Stimulated activated CD8-positive, alpha-beta memory T cell treated with anti-CD3 and anti-CD28 coated beads, Interleukin-15, amount 100 ng/mL, for 24 hours (primary cell): Measurements from ENCODE around the gene SLC17A5.
"Not testable (repeated sequence)": the region's sequence is repeated elsewhere in the genome, so short reads cannot be mapped to it uniquely, and the experiment has no call there.

Experiments
- DNase-seq: peaks from one replicate; pipeline ENCODE4 v3.0.0-alpha.2; 2020; ENCODE audit warnings: low read depth

SLC17A5 gene

GRCh38 chr6:73653571-73654424, at the start of gene SLC17A5:
TSS of gene SLC17A5 (minus strand) at chr6:73653992. CDS start at chr6:73653886, 106 bp downstream.
- DNase-seq = peak; percentile 79

GRCh38 chr6:73703466-73703865, 49.7 kb upstream of the SLC17A5 start:
- no peak for DNase-seq

GRCh38 chr6:73702444-73702843, 48.7 kb upstream of the SLC17A5 start:
- no peak for DNase-seq

- no peak for DNase-seq
Measured at GRCh38 chr6:73699676-73700459, 46.1 kb upstream of the SLC17A5 start.

- no peak for DNase-seq
Measured at GRCh38 chr6:73696966-73697655, 43.3 kb upstream of the SLC17A5 start.

- peak; percentile 22 for DNase-seq
Measured at GRCh38 chr6:73695619-73696421, 42.0 kb upstream of the SLC17A5 start, which contains the start of gene CD109. TSS of gene CD109 (plus strand) at chr6:73696203. CDS start at chr6:73696216, 13 bp downstream.

GRCh38 chr6:73694711-73695411, 41.1 kb upstream of the SLC17A5 start:
- no peak for DNase-seq

GRCh38 chr6:73691512-73691911, 37.7 kb upstream of the SLC17A5 start:
- no peak for DNase-seq

GRCh38 chr6:73690056-73690455, 36.3 kb upstream of the SLC17A5 start:
- DNase-seq = no peak

GRCh38 chr6:73688351-73688750, 34.6 kb upstream of the SLC17A5 start:
- DNase-seq = no peak

GRCh38 chr6:73683574-73683973, 29.8 kb upstream of the SLC17A5 start:
- not testable (repeated sequence) for DNase-seq

GRCh38 chr6:73680289-73680918, 26.6 kb upstream of the SLC17A5 start:
- no peak for DNase-seq

GRCh38 chr6:73679846-73680245, 26.1 kb upstream of the SLC17A5 start:
- DNase-seq = not testable (repeated sequence)

- no peak for DNase-seq
Measured at GRCh38 chr6:73679009-73679408, 25.2 kb upstream of the SLC17A5 start.

GRCh38 chr6:73675466-73676098, 21.8 kb upstream of the SLC17A5 start:
- peak; percentile 42 for DNase-seq

GRCh38 chr6:73671911-73672685, 18.3 kb upstream of the SLC17A5 start:
- no peak for DNase-seq

GRCh38 chr6:73669005-73669404, 15.2 kb upstream of the SLC17A5 start:
- DNase-seq = no peak

GRCh38 chr6:73667798-73668197, 14.0 kb upstream of the SLC17A5 start:
- no peak for DNase-seq

GRCh38 chr6:73666393-73666792, 12.6 kb upstream of the SLC17A5 start:
- no peak for DNase-seq
